Measurements from ENCODE around the gene RHEX. TPM values are rescaled to one million over a fixed set of nuclear protein-coding genes. Genes with fewer than 3 reads are reported as not detected.
"Not testable (repeated sequence)": the region's sequence is repeated elsewhere in the genome, so short reads cannot be mapped to it uniquely, and the experiment has no call there.

RHEX gene
- total RNA-seq, 1 donor from 2014 or later = 0.44 TPM

- no peaks in the 10 kb centered on the region for H3K27me3 ChIP-seq (ENCODE audit: low read depth)
- H3K27ac ChIP-seq (replicated peaks) = no peak overlapping the region
- intact Hi-C loops (cut with micrococcal nuclease) = no loop called here
- TF ChIP-seq CTCF (IDR thresholded peaks at IDR 0.05; ENCODE audit: borderline replicate concordance) = no peak
- H3K36me3 ChIP-seq = no peaks in the 10 kb centered on the region
- H3K9me3 ChIP-seq (replicated peaks) = no peaks in the 10 kb centered on the region
- H3K4me3 ChIP-seq = no peak overlapping the region
- DNase-seq = no peak
- H3K4me1 ChIP-seq = peaks cover 5% of the 10 kb centered on the region
Measured at GRCh38 chr1:206058927-206059292, 5.9 kb downstream of the RHEX start.

- no peaks in the 10 kb centered on the region for H3K36me3 ChIP-seq
- peaks cover 5% of the 10 kb centered on the region for H3K4me1 ChIP-seq
- no peaks in the 10 kb centered on the region for H3K9me3 ChIP-seq (replicated peaks)
- no peak for TF ChIP-seq CTCF (IDR thresholded peaks at IDR 0.05; ENCODE audit: borderline replicate concordance)
- no peak overlapping the region for H3K27ac ChIP-seq (replicated peaks)
- intact Hi-C loops (cut with micrococcal nuclease) = no loop called here
- H3K4me3 ChIP-seq = no peak overlapping the region
- no peak for DNase-seq
- H3K27me3 ChIP-seq (ENCODE audit: low read depth) = no peaks in the 10 kb centered on the region
Measured at GRCh38 chr1:206059355-206059915, 6.5 kb downstream of the RHEX start.

GRCh38 chr1:206060844-206061243 lies 7.9 kb downstream of the RHEX start:
- H3K36me3 ChIP-seq = no peaks in the 10 kb centered on the region
- no peaks in the 10 kb centered on the region for H3K9me3 ChIP-seq (replicated peaks)
- H3K27me3 ChIP-seq (ENCODE audit: low read depth) = no peaks in the 10 kb centered on the region
- peaks cover 5% of the 10 kb centered on the region for H3K4me1 ChIP-seq
- TF ChIP-seq CTCF (IDR thresholded peaks at IDR 0.05; ENCODE audit: borderline replicate concordance) = no peak
- no peak for DNase-seq
- intact Hi-C loops (cut with micrococcal nuclease) = no loop called here
- no peak overlapping the region for H3K4me3 ChIP-seq
- no peak overlapping the region for H3K27ac ChIP-seq (replicated peaks)

- intact Hi-C loops (cut with micrococcal nuclease) = no loop called here
- no peak for DNase-seq
Measured at GRCh38 chr1:206062464-206062863, 9.5 kb downstream of the RHEX start.

GRCh38 chr1:206064001-206064400 lies 11.0 kb downstream of the RHEX start:
- H3K27me3 ChIP-seq (ENCODE audit: low read depth); H3K9me3 ChIP-seq (replicated peaks); DNase-seq; intact Hi-C loops (cut with micrococcal nuclease); H3K27ac ChIP-seq (replicated peaks); H3K36me3 ChIP-seq; H3K4me3 ChIP-seq: not testable (repeated sequence)
- H3K4me1 ChIP-seq = peaks cover 24% of the 10 kb centered on the region

More at GRCh38 chr1:206062464-206062863, 9.5 kb downstream of the RHEX start:
- H3K36me3 ChIP-seq = no peaks in the 10 kb centered on the region
- no peak overlapping the region for H3K27ac ChIP-seq (replicated peaks)
- no peak overlapping the region for H3K4me3 ChIP-seq
- H3K27me3 ChIP-seq (ENCODE audit: low read depth) = no peaks in the 10 kb centered on the region
- peaks cover 17% of the 10 kb centered on the region for H3K4me1 ChIP-seq
- TF ChIP-seq CTCF (IDR thresholded peaks at IDR 0.05; ENCODE audit: borderline replicate concordance) = no peak
- no peaks in the 10 kb centered on the region for H3K9me3 ChIP-seq (replicated peaks)

- H3K27ac ChIP-seq (replicated peaks); DNase-seq; H3K36me3 ChIP-seq; H3K4me3 ChIP-seq; H3K9me3 ChIP-seq (replicated peaks); intact Hi-C loops (cut with micrococcal nuclease); H3K27me3 ChIP-seq (ENCODE audit: low read depth): not testable (repeated sequence)
- H3K4me1 ChIP-seq = peaks cover 24% of the 10 kb centered on the region
Measured at GRCh38 chr1:206064501-206064900, 11.5 kb downstream of the RHEX start.
